ENCODE data around the gene SZRD1. TPM values are rescaled to one million over a fixed set of nuclear protein-coding genes. Genes with fewer than 3 reads are reported as not detected.

Gene SZRD1
- total RNA-seq, 1 experiment from 2014 or later: 113 TPM

DNA sequence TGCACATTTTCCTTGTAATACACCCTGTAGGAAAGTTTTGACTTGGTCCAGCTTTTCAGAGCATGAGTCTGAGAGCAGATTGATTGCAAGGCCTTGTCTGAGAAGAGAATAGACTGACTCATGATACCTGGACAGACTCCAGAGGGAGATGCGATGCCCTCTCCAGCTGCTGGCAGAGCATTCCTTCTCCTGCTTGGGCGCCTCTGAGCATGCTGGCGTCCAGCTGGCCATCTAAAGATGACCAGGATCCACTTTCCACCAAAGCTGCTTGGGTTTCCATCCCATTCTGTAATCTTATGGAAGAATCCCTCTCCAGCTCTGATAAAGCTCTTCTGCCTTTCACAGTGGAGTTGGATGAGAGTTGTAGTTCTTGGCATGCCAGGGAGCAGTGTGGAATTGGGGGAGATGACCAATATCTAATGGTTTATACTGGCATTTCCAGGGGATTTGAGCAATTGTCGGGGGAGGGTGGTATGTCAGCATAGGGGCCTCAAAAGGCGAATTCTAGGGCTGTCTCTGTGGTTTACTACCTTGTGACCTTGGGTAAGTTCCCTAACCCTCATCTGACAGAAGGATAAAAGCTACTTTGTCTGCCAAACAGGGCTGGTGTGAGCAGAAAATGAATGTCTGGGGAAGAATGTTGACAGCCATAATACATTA, 19.5 kb downstream of the SZRD1 start:
- ChIA-PET CTCF (no interaction called here), POLR2A (no interaction called here)
- Mint-ChIP-seq H3K4me3 (no peak overlapping the region), H3K27me3 (ENCODE audit: low read depth) (no peaks in the 10 kb centered on the region; the same call in 1 of the 2 replicates), H3K4me1 (peaks cover 52% of the 10 kb centered on the region), H3K36me3 (no peaks in the 10 kb centered on the region), H3K9me3 (no peaks in the 10 kb centered on the region), H3K27ac (no peak overlapping the region)
- DNase-seq (ENCODE audit: low spot score): no peak
- TF ChIP-seq HMGA2 (CRISPR knock-in tag; IDR thresholded peaks at IDR 0.05) (no peak), JAZF1 (CRISPR knock-in tag; IDR thresholded peaks at IDR 0.05) (no peak), FOXK1 (CRISPR knock-in tag; IDR thresholded peaks at IDR 0.05) (no peak), PRRX2 (CRISPR knock-in tag; IDR thresholded peaks at IDR 0.05) (no peak), NR2C2 (CRISPR knock-in tag; IDR thresholded peaks at IDR 0.05) (no peak), IRF2 (CRISPR knock-in tag; IDR thresholded peaks at IDR 0.05; ENCODE audit: borderline replicate concordance, low read depth) (no peak), RELA (CRISPR knock-in tag; IDR thresholded peaks at IDR 0.05; ENCODE audit: borderline replicate concordance) (no peak)
- TF ChIP-seq, protein P1, sequence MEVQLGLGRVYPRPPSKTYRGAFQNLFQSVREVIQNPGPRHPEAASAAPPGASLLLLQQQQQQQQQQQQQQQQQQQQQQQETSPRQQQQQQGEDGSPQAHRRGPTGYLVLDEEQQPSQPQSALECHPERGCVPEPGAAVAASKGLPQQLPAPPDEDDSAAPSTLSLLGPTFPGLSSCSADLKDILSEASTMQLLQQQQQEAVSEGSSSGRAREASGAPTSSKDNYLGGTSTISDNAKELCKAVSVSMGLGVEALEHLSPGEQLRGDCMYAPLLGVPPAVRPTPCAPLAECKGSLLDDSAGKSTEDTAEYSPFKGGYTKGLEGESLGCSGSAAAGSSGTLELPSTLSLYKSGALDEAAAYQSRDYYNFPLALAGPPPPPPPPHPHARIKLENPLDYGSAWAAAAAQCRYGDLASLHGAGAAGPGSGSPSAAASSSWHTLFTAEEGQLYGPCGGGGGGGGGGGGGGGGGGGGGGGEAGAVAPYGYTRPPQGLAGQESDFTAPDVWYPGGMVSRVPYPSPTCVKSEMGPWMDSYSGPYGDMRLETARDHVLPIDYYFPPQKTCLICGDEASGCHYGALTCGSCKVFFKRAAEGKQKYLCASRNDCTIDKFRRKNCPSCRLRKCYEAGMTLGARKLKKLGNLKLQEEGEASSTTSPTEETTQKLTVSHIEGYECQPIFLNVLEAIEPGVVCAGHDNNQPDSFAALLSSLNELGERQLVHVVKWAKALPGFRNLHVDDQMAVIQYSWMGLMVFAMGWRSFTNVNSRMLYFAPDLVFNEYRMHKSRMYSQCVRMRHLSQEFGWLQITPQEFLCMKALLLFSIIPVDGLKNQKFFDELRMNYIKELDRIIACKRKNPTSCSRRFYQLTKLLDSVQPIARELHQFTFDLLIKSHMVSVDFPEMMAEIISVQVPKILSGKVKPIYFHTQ (CRISPR knock-in tag; IDR thresholded peaks at IDR 0.05): no peak
- TF ChIP-seq, protein P2, sequence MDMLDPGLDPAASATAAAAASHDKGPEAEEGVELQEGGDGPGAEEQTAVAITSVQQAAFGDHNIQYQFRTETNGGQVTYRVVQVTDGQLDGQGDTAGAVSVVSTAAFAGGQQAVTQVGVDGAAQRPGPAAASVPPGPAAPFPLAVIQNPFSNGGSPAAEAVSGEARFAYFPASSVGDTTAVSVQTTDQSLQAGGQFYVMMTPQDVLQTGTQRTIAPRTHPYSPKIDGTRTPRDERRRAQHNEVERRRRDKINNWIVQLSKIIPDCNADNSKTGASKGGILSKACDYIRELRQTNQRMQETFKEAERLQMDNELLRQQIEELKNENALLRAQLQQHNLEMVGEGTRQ (CRISPR knock-in tag; IDR thresholded peaks at IDR 0.05): no peak
- ATAC-seq: no peak

GRCh38 chr1:16387201-16388188, 20.5 kb downstream of the SZRD1 start:
- ATAC-seq (no peak), DNase-seq (ENCODE audit: low spot score) (no peak)
- no peaks in the 10 kb centered on the region for H3K36me3 Mint-ChIP-seq
- peaks cover 61% of the 10 kb centered on the region for H3K4me1 Mint-ChIP-seq
- CTCF ChIA-PET: interaction anchor here (1.7 kb wide), 1 partner anchor 24 kb away, joined by 5 read pairs; no protein-coding TSS in a partner anchor
- H3K27me3 Mint-ChIP-seq (ENCODE audit: low read depth): no peaks in the 10 kb centered on the region; the same call in 1 of the 2 replicates
- H3K27ac Mint-ChIP-seq: no peak overlapping the region
- no peak for TF ChIP-seq PRRX2 (CRISPR knock-in tag; IDR thresholded peaks at IDR 0.05)
- TF ChIP-seq EMX1 (CRISPR knock-in tag; IDR thresholded peaks at IDR 0.05): no peak
- no peak for TF ChIP-seq RORB (CRISPR knock-in tag; IDR thresholded peaks at IDR 0.05)
- no peak for TF ChIP-seq KAT7 (CRISPR knock-in tag; IDR thresholded peaks at IDR 0.05; ENCODE audit: borderline replicate concordance)
- TF ChIP-seq ZSCAN18 (CRISPR knock-in tag; IDR thresholded peaks at IDR 0.05): no peak
- TF ChIP-seq, protein P2 (CRISPR knock-in tag; IDR thresholded peaks at IDR 0.05): no peak
- POLR2A ChIA-PET: no interaction called here
- H3K4me3 Mint-ChIP-seq: no peak overlapping the region
- no peaks in the 10 kb centered on the region for H3K9me3 Mint-ChIP-seq

- H3K27me3 Mint-ChIP-seq (ENCODE audit: low read depth): no peaks in the 10 kb centered on the region; the same call in 1 of the 2 replicates
- no peak overlapping the region for H3K4me3 Mint-ChIP-seq
- no peak for ATAC-seq
- ChIA-PET CTCF (no interaction called here), POLR2A (no interaction called here)
- H3K9me3 Mint-ChIP-seq: no peaks in the 10 kb centered on the region
- H3K4me1 Mint-ChIP-seq: peaks cover 43% of the 10 kb centered on the region
- H3K36me3 Mint-ChIP-seq: peaks cover 24% of the 10 kb centered on the region
- DNase-seq (ENCODE audit: low spot score): no peak
- peak overlapping the region; percentile 48; the same call in 1 of the 2 replicates for H3K27ac Mint-ChIP-seq
- TF ChIP-seq, protein P3, sequence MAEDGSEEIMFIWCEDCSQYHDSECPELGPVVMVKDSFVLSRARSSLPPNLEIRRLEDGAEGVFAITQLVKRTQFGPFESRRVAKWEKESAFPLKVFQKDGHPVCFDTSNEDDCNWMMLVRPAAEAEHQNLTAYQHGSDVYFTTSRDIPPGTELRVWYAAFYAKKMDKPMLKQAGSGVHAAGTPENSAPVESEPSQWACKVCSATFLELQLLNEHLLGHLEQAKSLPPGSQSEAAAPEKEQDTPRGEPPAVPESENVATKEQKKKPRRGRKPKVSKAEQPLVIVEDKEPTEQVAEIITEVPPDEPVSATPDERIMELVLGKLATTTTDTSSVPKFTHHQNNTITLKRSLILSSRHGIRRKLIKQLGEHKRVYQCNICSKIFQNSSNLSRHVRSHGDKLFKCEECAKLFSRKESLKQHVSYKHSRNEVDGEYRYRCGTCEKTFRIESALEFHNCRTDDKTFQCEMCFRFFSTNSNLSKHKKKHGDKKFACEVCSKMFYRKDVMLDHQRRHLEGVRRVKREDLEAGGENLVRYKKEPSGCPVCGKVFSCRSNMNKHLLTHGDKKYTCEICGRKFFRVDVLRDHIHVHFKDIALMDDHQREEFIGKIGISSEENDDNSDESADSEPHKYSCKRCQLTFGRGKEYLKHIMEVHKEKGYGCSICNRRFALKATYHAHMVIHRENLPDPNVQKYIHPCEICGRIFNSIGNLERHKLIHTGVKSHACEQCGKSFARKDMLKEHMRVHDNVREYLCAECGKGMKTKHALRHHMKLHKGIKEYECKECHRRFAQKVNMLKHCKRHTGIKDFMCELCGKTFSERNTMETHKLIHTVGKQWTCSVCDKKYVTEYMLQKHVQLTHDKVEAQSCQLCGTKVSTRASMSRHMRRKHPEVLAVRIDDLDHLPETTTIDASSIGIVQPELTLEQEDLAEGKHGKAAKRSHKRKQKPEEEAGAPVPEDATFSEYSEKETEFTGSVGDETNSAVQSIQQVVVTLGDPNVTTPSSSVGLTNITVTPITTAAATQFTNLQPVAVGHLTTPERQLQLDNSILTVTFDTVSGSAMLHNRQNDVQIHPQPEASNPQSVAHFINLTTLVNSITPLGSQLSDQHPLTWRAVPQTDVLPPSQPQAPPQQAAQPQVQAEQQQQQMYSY (CRISPR knock-in tag; IDR thresholded peaks at IDR 0.05): no peak
- TF ChIP-seq GRHL2 (CRISPR knock-in tag; IDR thresholded peaks at IDR 0.05; ENCODE audit: insufficient replicate concordance, severe bottlenecking) (no peak), NFATC4 (CRISPR knock-in tag; IDR thresholded peaks at IDR 0.05) (no peak), ZNF317 (CRISPR knock-in tag; IDR thresholded peaks at IDR 0.05; ENCODE audit: borderline replicate concordance, low read depth) (no peak), JAZF1 (CRISPR knock-in tag; IDR thresholded peaks at IDR 0.05) (no peak)
- TF ChIP-seq, protein P4, sequence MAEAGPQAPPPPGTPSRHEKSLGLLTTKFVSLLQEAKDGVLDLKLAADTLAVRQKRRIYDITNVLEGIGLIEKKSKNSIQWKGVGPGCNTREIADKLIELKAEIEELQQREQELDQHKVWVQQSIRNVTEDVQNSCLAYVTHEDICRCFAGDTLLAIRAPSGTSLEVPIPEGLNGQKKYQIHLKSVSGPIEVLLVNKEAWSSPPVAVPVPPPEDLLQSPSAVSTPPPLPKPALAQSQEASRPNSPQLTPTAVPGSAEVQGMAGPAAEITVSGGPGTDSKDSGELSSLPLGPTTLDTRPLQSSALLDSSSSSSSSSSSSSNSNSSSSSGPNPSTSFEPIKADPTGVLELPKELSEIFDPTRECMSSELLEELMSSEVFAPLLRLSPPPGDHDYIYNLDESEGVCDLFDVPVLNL (CRISPR knock-in tag; IDR thresholded peaks at IDR 0.05; ENCODE audit: borderline replicate concordance, low read depth): no peak
These were observed 24.4 kb downstream of the SZRD1 start for GRCh38 chr1:16391411-16391810.

Data from WTC11 (cell line).